SU-DHL-6 (cell line): ENCODE data around the gene DRAXIN.

Source experiments
- H2AFZ ChIP-seq: fragments of 200-600 bp; sonication (generic); 2 replicates; pipeline ENCODE4 v1.6.1; 2014; ENCODE audit warnings: low read depth, mild to moderate bottlenecking, moderate library complexity, mixed read lengths, antibody characterized with exemption, low read length; ENCODE audit not compliant: severe bottlenecking
- H3F3A ChIP-seq: fragments of 200-600 bp; shearing (Covaris generic); 2 replicates; pipeline ENCODE4 v1.6.0; 2016; ENCODE audit warnings: antibody characterized with exemption, mild to moderate bottlenecking; ENCODE audit not compliant: insufficient read depth
- H3K27ac ChIP-seq: fragments of 200-600 bp; sonication (generic); 2 replicates; pipeline ENCODE4 v1.5.1; 2016; ENCODE audit warnings: low read depth, mild to moderate bottlenecking, low read length, moderate library complexity, mixed read lengths
- H3K27me3 ChIP-seq: fragments of 200-600 bp; sonication (generic), shearing (Covaris generic); 2 replicates; pipeline ENCODE4 v1.6.0; 2014; ENCODE audit warnings: mild to moderate bottlenecking, low read length
- H3K36me3 ChIP-seq: fragments of 200-600 bp; sonication (generic); 2 replicates; pipeline ENCODE4 v1.6.1; 2014; ENCODE audit warnings: mild to moderate bottlenecking, low read length, mixed read lengths
- H3K4me2 ChIP-seq: fragments of 300-600, 200-600 bp; shearing (Covaris generic), sonication (generic); 2 replicates; pipeline ENCODE4 v1.6.0; 2014; ENCODE audit warnings: low read length, low read depth, mild to moderate bottlenecking; ENCODE audit not compliant: poor library complexity, severe bottlenecking
- H3K4me3 ChIP-seq: fragments of 200-600 bp; sonication (generic); 2 replicates; pipeline ENCODE4 v1.5.1; 2014; ENCODE audit warnings: antibody characterized with exemption, low read length, mild to moderate bottlenecking, mixed read lengths; ENCODE audit not compliant: insufficient read depth, poor library complexity, severe bottlenecking
- H3K79me2 ChIP-seq: fragments of 200-600 bp; sonication (generic); 2 replicates; pipeline ENCODE4 v1.6.1; 2014; ENCODE audit warnings: mild to moderate bottlenecking, low read length, moderate library complexity; ENCODE audit not compliant: insufficient read depth
- H3K9ac ChIP-seq: fragments of 200-600 bp; sonication (generic); 2 replicates; pipeline ENCODE4 v1.7.0; 2014; ENCODE audit warnings: mild to moderate bottlenecking, low read length
- H3K9me2 ChIP-seq: fragments of 200-600 bp; sonication (generic); replicated peaks from 2 replicates; pipeline ENCODE4 v1.6.1; 2014; ENCODE audit warnings: low read length; ENCODE audit not compliant: insufficient read depth
- H3K9me3 ChIP-seq: fragments of 200-600 bp; sonication (generic); 2 replicates; pipeline ENCODE4 v1.6.1; 2014; ENCODE audit warnings: low read length, mixed read lengths; ENCODE audit not compliant: insufficient read depth
- H4K20me1 ChIP-seq: fragments of 200-600 bp; sonication (generic); 2 replicates; pipeline ENCODE4 v1.6.1; 2014; ENCODE audit warnings: low read depth, mild to moderate bottlenecking, antibody characterized with exemption, low read length, moderate library complexity, mixed read lengths
- CTCF ChIP-seq: fragments of 200-600 bp; sonication (generic); IDR thresholded peaks from one replicate; pipeline ENCODE4 v1.5.1; 2017; ENCODE audit warnings: antibody characterized with exemption, mild to moderate bottlenecking, low read length, moderate library complexity; ENCODE audit not compliant: insufficient read depth, poor library complexity, severe bottlenecking
- EZH2phosphoT487 ChIP-seq: fragments of 200-600 bp; sonication (generic), shearing (Covaris generic); conservative IDR thresholded peaks from 2 replicates; pipeline ENCODE4 v1.6.1; 2018; ENCODE audit warnings: mild to moderate bottlenecking, antibody characterized with exemption, low read length, moderate library complexity, mixed read lengths

DRAXIN gene

GRCh38 chr1:11691928-11692711 lies 610 bp downstream of the DRAXIN start:
- no peak overlapping the region for H3K4me2 ChIP-seq
- H2AFZ ChIP-seq = no peak overlapping the region
- H3K9me2 ChIP-seq = no peaks in the 10 kb centered on the region
- no peak overlapping the region for H3K27ac ChIP-seq
- no peaks in the 10 kb centered on the region for H3F3A ChIP-seq
- no peak for TF ChIP-seq EZH2phosphoT487
- no peak for TF ChIP-seq CTCF
- H4K20me1 ChIP-seq = no peaks in the 10 kb centered on the region
- H3K9me3 ChIP-seq = no peaks in the 10 kb centered on the region
- H3K9ac ChIP-seq = no peak overlapping the region
- H3K27me3 ChIP-seq = no peaks in the 10 kb centered on the region
- no peak overlapping the region for H3K4me3 ChIP-seq
- no peaks in the 10 kb centered on the region for H3K36me3 ChIP-seq
- H3K79me2 ChIP-seq = no peaks in the 10 kb centered on the region

GRCh38 chr1:11693024-11693590 lies 1.6 kb downstream of the DRAXIN start:
- Histone ChIP-seq H4K20me1 (no peaks in the 10 kb centered on the region), H3K4me2 (no peak overlapping the region), H3K9me3 (no peaks in the 10 kb centered on the region), H3K9ac (no peak overlapping the region), H3K9me2 (no peaks in the 10 kb centered on the region), H3F3A (no peaks in the 10 kb centered on the region), H3K4me3 (no peak overlapping the region), H3K79me2 (no peaks in the 10 kb centered on the region), H3K27ac (no peak overlapping the region), H3K36me3 (no peaks in the 10 kb centered on the region), H2AFZ (no peak overlapping the region), H3K27me3 (no peaks in the 10 kb centered on the region)
- TF ChIP-seq CTCF = no peak
- no peak for TF ChIP-seq EZH2phosphoT487

GRCh38 chr1:11693917-11694316 lies 2.4 kb downstream of the DRAXIN start:
- Histone ChIP-seq H3K27ac (no peak overlapping the region), H3K36me3 (no peaks in the 10 kb centered on the region), H3K79me2 (no peaks in the 10 kb centered on the region), H3K27me3 (no peaks in the 10 kb centered on the region), H3K4me3 (no peak overlapping the region), H3K4me2 (no peak overlapping the region), H3K9me2 (no peaks in the 10 kb centered on the region), H3K9me3 (no peaks in the 10 kb centered on the region), H2AFZ (no peak overlapping the region), H4K20me1 (no peaks in the 10 kb centered on the region), H3F3A (no peaks in the 10 kb centered on the region), H3K9ac (no peak overlapping the region)
- TF ChIP-seq EZH2phosphoT487 = no peak
- no peak for TF ChIP-seq CTCF
